Measurements from ENCODE around the gene C5.

- no peak for TF ChIP-seq CTCF (IDR thresholded peaks at IDR 0.05)
- no peak for TF ChIP-seq POLR2AphosphoS5 (IDR thresholded peaks at IDR 0.05)
Observed at GRCh38 chr9:120979797-120980196, 70.3 kb downstream of the C5 start.
